SK-MEL-5 (cell line): ENCODE measurements around the gene PLEKHM1. TPM values are rescaled to one million over a fixed set of nuclear protein-coding genes. Genes with fewer than 3 reads are reported as not detected.
"Not testable (repeated sequence)": the region's sequence is repeated elsewhere in the genome, so short reads cannot be mapped to it uniquely, and the experiment has no call there.

Source experiments
- DNase-seq: peaks from one replicate; pipeline ENCODE4 v3.0.0-alpha.2; 2016; ENCODE audit warnings: low read depth, low spot score
- in situ Hi-C: cut with HindIII; loops from 2 replicates; pipeline ENCODE4 v1.10.0; 2016; ENCODE audit warnings: low sequenced_read_pairs, high pct_unique_total_duplicates, low pct_unique_long_range_greater_than_20kb
- polyA plus RNA-seq, 2 experiments: library from polyadenylated mRNA; depleted of rRNA; stranded (reverse); fragments of >200 nt; gene quantifications; 2 replicates each; pipeline ENCODE4 v1.2.3, GENCODE V29; 2015
- total RNA-seq: library from RNA; depleted of rRNA; stranded (reverse); fragments of >200 nt; shearing (Covaris generic); gene quantifications from 2 replicates; pipeline ENCODE4 v1.2.3, GENCODE V29; 2014; rRNA removed

The PLEKHM1 gene
- 7.6 and 11.3 TPM in 2 replicates for total RNA-seq
- polyA plus RNA-seq (2015; cell fraction: cytosol; rRNA removed), result 20.4 and 20.5 TPM in 2 replicates
- 20.4 and 21.8 TPM in 2 replicates for polyA plus RNA-seq (2015; cell fraction: nucleus; rRNA removed)

- in situ Hi-C loops, result not testable (repeated sequence)
- DNase-seq, result peak; percentile 68
Observed at GRCh38 chr17:45490615-45491433, at the start of gene PLEKHM1. TSS of gene PLEKHM1 (minus strand) at chr17:45490721. CDS start at chr17:45482484, 8,237 bp downstream.

DNA sequence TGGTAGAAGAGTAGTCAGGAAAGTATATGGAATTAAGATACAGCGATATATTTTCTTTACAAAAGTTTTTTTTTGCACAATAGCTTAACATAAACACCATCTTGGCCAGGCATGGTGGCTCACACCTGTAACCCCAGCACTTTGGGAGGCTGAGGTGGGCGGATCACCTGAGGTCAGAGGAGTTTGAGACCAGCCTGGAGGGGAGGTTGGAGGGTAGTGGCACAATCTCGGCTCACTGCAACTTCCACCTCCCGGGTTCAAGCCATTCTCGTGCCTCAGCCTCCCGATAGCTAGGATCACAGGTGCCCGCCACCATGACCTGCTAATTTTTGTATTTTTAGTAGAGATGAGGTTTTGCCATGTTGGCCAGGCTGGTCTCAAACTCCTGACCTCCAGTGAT, 47.6 kb upstream of the PLEKHM1 start:
- DNase-seq, in situ Hi-C loops: not testable (repeated sequence)

DNA sequence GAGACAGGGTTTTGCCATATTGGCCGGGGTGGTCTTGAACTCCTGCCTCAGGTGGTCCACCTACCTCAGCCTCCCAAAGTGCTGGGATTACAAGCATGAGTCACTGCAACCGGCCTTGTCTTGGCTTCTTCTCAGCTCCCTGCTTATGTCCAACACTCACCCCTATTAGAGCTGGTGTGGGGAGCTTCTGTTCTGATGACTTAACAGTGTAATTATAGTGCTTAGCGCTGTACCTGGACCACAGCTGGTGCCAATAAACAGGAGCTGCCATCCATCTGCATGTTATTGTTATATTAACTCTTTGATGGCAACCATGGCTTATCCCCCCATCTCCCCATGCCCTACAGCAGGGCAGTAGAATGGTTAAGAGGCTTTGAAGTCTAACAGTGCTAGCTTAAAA, 15.6 kb upstream of the PLEKHM1 start:
- DNase-seq, in situ Hi-C loops: not testable (repeated sequence)

GRCh38 chr17:45505183-45505582, 14.7 kb upstream of the PLEKHM1 start:
- in situ Hi-C loops, DNase-seq: not testable (repeated sequence)

DNA sequence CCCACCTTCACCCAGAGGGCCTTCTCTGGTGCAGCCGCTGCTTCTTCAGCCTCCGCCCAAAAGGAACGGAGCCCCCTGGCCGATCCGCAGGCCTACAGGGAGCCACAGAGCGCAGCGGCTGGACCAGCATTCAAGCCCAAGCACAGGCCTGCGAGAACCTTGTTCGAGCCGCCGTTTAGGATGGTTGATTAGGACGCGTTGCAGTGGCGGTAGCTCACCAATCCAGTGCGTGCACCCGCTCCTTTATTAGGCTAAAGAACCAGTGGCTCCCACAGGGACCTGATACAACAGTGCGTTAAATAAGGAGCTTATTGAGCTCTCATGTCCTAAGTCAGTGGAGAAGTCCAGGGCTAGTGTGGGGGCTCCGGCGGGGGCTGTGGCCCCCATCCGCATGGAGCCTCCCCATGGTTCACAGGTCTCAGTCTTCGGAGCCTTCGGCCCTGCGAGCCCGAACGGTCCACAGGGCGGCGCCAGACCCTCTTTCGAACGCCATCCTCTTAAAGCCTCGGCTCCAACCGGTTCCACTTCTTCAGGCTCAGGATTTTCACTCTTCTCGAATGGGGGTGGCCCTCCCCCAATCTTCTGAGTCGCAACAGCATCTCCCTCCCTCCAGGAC, 10.7 kb upstream of the PLEKHM1 start:
- DNase-seq, in situ Hi-C loops: not testable (repeated sequence)

DNA sequence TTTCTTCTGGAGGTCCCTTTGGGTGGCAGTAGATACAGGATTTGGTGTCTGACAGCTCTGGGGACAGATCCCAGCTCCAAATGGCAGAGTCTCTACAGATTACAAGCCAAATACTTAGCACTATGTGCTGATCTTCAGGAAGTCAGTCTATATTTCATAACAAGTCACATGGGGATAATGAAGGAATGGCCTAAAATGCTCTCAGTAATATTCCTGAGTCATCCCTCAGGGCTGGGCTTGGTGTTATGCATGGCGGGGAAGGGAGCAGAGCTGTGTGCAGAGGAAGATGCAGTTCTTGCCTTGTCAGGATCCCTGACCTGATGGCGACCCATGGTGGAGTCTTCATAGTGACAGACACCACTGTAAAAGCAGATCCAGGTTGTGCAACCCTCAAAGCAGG, 10.0 kb upstream of the PLEKHM1 start:
- DNase-seq, in situ Hi-C loops: not testable (repeated sequence)

- in situ Hi-C loops, DNase-seq: not testable (repeated sequence)
Observed at GRCh38 chr17:45499208-45499607, 8.7 kb upstream of the PLEKHM1 start.

DNA sequence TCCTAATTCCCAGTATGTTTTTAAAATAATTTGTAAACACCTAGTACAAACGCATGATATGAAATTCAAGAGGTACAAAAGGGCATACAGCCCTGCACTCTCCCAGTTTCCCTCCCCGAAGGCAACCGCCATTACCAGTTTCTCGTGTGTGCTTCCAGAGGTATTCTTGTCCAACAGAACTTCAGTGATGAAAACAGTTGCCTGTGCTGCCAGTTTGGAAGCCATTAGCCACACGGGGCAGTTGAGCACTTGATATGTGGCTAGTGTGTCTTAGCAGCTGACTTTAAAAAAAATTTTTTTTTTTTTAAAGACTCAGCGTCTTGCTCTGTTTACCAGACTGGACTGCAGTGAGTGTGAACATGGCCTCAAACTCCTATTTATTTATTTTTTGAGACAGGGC, 7.9 kb upstream of the PLEKHM1 start:
- in situ Hi-C loops, DNase-seq: not testable (repeated sequence)

- DNase-seq, in situ Hi-C loops: not testable (repeated sequence)
Observed at GRCh38 chr17:45497449-45497848, 6.9 kb upstream of the PLEKHM1 start.

- in situ Hi-C loops, DNase-seq: not testable (repeated sequence)
Observed at GRCh38 chr17:45496507-45496906, 6.0 kb upstream of the PLEKHM1 start.

DNA sequence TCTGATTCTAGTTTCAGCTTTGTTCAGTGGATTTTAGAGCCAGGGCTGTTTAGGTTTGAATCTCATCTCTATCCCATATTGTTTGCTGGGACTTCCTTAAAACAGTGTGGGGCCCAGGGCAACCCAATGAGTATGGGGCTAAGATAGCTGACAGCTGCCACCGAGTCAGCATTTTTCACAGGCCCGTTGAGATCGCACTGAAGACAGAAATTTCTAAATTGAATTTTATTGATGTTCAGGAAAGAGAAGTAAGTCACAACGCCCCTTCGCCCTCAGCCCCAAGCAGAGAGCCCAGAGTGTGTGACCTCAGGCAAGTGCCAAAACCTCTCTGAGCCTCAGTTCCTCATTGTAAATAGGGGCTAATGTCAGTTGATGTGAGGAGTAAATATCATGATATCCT, 4.0 kb upstream of the PLEKHM1 start:
- in situ Hi-C loops, DNase-seq: not testable (repeated sequence)

- in situ Hi-C loops, DNase-seq: not testable (repeated sequence)
Observed at GRCh38 chr17:45492156-45492555, 1.6 kb upstream of the PLEKHM1 start.

DNA sequence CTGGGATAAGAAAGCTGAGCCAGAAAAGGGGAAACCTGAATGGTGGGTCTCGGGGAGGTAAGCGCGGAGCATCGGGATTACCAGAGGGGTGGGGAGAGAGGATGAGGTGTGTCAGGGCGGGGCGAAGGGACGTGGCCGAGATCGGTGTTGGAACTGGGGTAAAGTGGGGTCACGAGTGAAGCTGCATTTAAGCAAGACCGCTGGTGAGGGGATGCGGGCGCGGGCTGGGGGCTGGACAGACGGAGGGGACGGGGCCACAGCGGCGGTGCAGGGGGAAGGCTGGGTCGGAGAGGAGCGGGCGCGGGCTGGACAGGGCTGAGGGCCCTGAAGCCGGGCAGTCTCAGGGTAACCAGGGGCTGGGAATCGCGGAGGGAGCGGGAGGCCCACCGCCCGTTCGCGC, 323 bp downstream of the PLEKHM1 start:
- in situ Hi-C loops, DNase-seq: not testable (repeated sequence)

- DNase-seq, result peak; percentile 70
Observed at GRCh38 chr17:45487704-45488103, 2.8 kb downstream of the PLEKHM1 start.

GRCh38 chr17:45483591-45484216, 6.8 kb downstream of the PLEKHM1 start:
- in situ Hi-C loops, DNase-seq: not testable (repeated sequence)

More at GRCh38 chr17:45487704-45488103, 2.8 kb downstream of the PLEKHM1 start:
- in situ Hi-C loops, result not testable (repeated sequence)

DNA sequence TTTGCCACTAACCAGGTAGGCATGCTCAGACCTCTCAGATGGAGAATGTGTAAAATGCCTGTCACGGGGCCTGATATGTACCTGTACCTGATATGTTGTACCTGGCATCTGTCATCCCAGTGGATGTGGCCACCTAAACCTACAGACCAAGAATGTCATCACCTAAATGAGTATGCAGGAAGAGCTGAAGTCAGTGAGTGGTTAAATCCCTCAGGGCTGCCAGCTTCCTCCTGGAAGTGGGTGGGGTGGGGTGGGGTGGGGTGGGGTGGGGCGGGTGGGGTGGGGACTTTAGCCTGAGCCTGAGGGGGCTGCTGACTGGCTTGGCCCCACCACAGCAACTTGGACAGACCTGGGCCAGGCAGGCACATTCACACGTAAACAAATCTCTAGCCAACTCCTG, 7.3 kb downstream of the PLEKHM1 start:
- DNase-seq, in situ Hi-C loops: not testable (repeated sequence)

DNA sequence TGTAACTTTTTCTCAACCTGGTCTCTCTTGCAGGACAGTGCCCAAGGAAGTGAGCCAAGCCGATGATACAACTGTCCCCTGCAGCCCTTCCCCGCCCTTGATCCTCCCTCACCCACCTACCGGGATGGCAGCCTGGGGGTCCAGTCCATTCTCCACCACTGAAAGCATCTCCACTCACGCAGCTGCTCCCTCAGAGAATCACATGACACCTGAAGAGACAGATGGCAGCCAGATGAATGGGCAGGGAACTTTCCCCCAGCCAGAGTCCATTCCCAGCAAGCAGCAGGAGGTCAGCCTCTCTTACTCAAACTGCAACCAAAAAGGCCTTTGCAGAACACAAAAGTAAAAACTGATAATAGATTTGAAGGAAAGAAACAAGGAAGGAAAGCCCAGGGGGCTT, 8.2 kb downstream of the PLEKHM1 start:
- in situ Hi-C loops, DNase-seq: not testable (repeated sequence)

DNA sequence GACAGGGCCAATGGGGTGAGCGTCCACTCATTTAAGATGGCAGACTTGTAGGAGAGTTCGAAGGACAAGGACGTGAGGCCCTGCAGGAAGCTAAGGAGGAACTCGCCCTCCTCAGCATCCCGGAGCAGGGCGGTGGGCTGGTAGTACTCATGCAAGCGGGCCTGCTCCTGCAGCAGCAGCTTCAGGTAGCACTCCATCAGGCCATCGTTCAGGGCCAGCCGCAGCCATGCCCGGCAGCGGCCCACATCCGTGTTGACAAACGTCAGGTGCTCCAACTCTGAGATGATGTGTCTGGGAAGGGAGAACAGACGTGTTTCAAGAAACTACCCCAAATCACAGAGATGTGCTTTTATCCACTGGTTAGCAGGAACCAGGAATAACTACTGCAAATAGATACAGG, 15.1 kb downstream of the PLEKHM1 start:
- DNase-seq, in situ Hi-C loops: not testable (repeated sequence)
